Right forelimb (tissue), 1 donor: Measurements from ENCODE around the gene TOM1.
A peak's percentile ranks its signal among the peaks of the same experiment; 100 is the strongest.

ENCODE experiments used
- DNase-seq: peaks from one replicate; pipeline ENCODE4 v3.0.0-alpha.2; 2018

Gene TOM1

DNA sequence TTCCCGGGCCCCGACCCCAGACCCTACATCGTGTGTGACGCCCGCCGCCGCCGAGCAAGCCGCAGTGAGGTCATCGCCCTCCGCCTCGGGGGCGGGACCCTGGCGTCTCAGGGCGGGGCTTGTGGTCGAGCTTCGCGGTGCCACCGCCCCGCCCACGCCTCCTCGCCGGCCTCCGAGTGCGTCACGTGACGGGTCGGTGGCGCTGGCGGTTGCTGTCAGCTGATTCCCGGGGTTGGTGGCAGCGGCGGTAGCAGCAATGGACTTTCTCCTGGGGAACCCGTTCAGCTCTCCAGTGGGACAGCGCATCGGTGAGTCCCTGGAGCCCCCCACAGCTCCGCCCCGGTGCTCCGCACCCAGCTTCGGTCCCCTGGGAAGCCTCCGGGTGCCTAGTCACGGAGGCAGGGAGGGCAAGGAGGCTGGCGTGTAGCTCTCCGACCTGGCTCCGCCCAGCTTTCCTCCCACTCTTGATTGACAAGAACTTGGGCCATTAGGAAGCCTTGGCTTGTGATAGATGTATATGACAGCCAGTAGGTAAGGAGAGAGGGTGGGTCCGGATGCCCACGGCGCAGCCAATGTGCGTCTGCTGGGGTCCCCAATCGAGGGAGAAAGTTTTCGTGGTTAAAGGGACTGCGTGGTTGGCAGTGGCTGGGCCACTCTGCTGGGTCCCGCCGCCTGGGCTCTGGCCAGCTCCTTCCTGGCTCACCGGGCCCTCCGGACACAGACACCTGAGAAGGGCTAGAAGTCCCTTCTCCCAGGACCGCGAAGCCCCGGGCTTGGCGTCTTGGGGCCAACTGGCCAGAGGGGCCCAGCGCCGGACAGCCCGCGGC is at the start of gene TOM1:
Gene TOM1 (plus strand): TSS at position 222 of the 827 bp plus-strand sequence. CDS start 35 bp downstream, at position 257.
- peak; percentile 97 for DNase-seq

GRCh38 chr22:35250156-35250555 is 49.5 kb upstream of the TOM1 start:
- no peak for DNase-seq

GRCh38 chr22:35253946-35254345 is 45.7 kb upstream of the TOM1 start:
- no peak for DNase-seq

- no peak for DNase-seq
Measured at GRCh38 chr22:35257002-35257320, 42.7 kb upstream of the TOM1 start.

DNA sequence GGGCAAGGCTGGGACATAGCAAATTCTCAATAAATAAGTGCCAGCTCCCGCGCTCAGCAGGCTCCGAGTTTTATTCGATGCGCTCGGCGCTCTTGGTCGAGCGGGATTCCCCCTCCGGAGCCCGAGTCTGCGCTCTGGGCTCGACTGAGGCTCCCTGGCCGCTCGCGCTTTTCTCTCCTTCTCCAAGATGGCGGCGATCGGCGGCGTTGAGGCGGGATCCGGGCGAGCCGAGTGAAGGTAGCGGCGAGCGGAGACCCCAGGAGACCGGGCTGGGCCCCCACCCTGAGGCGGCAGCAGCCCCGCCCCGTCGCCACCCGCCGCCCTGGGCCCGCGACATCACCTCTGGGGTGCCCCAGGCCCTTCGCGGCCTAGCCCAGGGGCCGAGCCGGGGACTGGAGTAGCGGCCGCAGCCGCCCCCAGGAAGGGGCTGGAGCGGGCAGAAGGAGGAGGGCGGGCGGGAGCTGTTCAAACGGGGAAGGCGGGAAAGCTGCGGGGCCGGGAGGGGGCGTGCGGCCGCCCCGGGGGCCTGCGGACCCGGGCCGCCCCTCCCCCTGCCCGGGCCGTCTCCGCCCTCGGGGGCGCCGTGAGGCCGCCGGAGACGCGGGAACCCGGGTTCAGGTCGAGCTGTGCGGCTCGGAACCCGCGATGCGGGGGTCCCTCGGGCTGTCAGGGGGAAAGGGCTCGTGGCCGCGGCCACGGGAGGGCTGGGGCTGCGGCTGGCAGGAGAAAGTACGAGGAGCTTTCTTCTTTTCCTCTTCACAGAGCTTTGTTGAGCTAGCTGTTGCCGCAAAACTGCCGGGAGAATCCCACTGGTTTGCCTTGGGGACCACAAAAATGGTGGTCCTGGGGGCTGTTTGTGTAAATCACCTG is 42.1 kb upstream of the TOM1 start, which contains the start of gene HMGXB4:
Gene HMGXB4 (plus strand): TSS at position 173 of the 870 bp plus-strand sequence. CDS start 4,898 bp downstream, outside the sequence.
- DNase-seq: peak; percentile 91

GRCh38 chr22:35258191-35258988 is 41.3 kb upstream of the TOM1 start:
- DNase-seq: no peak

DNA sequence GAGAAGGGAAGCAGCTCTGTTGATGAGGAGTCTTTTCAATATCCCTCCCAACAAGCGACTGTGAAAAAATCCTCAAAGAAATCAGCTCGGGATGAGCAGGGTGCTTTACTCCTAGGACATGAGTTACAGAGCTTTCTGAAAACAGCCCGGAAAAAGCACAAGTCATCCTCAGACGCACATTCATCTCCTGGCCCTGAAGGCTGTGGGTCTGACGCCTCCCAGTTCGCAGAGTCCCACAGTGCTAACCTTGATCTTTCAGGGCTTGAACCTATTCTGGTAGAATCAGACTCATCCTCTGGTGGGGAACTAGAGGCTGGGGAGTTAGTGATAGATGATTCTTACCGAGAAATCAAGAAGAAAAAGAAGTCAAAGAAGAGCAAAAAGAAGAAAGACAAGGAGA is 34.7 kb upstream of the TOM1 start:
- DNase-seq: no peak

- DNase-seq: no peak
Measured at GRCh38 chr22:35266277-35266676, 33.4 kb upstream of the TOM1 start.

DNA sequence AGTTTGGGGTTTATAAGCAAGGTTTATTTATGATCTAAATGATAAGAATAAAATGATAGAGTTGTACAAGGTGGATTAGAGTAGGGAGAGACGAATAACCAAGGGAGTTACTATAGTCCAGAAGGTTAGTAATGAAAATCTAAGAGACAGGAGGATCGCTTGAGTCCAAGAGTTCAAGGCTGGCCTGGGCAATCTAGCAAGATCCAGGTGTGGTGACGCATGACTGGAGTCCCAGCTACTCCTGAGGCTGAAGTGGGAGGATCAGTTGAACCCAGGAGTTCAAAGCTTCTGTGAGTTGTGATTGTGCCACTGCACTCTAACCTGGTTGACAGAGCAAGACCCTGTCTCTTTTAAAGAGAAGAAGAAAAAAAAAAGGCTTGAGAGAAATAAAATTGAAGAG is 30.1 kb upstream of the TOM1 start:
- no peak for DNase-seq

DNA sequence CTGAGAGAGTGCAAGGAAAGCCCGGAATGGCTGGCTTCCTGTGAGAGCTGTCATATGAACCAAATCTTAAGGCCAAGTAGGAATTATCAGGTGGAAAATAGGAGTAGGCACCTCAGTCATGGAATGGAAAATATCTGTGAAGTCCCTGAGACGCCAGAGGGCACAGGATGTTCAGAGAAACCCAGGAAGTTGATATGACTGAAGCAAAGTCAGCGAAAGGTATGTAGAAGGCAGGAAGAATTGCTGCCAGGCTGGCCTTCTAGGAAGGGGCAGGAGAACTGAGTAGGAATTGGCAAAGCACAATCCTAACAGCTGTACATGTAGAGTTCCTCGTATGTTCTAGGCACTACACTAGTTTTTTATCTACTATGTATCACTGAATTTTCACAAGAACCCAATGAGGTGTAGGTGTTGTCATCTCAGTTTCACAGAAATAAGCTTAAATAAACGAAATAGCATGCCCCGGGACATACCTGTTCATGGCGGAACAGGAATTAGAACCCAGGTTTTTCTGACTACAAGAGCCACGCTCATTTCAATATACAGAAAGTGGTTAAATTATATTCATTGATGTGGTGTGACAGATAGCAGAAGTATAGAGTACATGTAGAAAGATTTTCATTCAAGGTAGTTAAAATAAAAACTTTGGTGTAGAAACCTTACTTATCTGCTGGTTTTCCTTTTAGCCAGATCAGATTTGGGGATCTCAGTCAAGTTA is 25.4 kb upstream of the TOM1 start:
- no peak for DNase-seq

DNA sequence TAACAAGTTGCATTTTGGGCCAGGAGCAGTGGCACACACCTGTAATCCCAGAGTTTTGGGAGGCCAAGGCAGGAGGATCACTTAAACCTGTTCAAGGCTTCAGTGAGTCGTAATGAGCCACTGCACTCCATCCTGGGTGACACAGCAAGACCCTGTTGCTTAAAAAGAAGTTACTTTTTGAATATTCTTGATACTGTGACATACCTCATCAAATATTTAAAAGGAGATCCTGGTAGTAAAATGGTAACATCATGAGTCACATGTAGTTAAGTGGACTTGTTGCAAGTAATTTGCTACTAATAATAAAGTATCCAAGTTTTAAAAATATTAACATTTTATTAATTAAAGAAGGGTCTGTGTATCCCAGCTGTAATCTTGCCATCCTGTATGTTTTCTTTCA is 24.1 kb upstream of the TOM1 start:
- no peak for DNase-seq

DNA sequence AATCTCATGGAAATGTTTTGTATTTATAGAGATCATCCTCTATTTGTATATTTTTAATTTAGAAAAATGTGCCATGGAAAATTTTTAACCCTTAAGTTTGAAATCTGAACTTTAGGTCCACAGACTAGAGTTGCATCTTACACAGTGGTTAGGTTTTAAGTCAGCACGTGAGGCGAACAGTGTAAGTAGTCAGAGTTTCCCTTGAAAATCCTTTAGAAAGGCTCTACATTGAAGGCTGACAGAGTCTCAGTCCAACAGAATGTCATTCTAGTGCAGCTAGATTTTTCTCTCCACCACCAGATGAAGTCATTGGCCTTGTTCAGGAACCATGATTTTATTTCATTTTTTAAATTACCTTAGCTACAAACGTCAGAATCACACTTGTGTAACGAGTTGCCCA is 23.7 kb upstream of the TOM1 start:
- DNase-seq: no peak

- DNase-seq: no peak
Measured at GRCh38 chr22:35288116-35288515, 11.6 kb upstream of the TOM1 start.

- DNase-seq: no peak
Measured at GRCh38 chr22:35292786-35293185, 6.9 kb upstream of the TOM1 start.

- DNase-seq: no peak
Measured at GRCh38 chr22:35296051-35296450, 3.6 kb upstream of the TOM1 start.

DNA sequence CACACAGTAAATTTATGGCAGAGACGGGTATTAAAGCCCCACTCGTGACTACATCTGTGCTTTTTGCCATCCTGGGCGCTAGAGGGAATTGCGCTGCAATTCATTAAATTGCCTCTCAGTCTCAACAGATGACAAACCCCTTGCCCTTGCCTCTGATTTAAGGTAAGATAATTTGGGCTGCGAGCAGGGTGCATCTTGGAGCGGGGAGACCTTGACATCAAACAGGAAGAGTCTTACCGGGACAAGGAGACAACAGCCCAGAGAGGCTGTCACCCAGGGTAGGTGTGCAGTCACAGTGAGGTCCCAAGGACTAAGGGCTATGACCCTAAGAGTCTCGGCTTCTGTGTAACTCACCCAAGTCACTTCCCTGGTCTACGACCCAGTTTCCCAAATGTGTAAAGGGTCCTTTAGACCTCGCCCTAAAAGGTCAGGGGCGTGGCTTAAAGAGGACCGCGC is 449 bp upstream of the TOM1 start:
- no peak for DNase-seq

- no peak for DNase-seq
Measured at GRCh38 chr22:35301372-35301874, 1.7 kb downstream of the TOM1 start.

- peak; percentile 36 for DNase-seq
Measured at GRCh38 chr22:35303029-35303624, 3.4 kb downstream of the TOM1 start.

DNA sequence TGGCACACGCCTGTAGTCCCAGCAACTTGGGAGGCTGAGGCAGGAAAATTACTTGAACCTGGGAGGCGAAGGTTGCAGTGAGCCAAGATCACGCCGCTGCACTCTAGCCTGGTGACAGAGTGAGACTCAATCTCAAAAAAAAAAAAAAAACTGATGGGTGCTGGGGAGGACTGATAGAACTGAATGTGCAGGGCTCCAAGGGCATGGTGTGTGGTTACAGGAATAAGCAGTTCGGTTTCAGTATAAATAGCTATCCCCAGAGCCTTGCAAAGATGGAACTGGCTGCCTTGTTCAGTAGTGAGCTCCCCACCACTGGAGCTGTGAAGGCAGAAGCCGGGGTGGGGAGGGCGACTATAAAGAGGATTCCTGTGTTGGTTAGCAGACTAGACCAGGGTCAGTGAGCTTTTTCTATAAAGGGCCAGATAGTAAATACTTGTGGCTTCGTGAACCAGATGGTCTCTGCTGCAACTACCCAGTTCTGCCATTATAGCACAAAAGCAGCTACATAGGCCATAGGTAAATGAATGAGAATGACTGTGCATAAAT is 5.9 kb downstream of the TOM1 start:
- DNase-seq: no peak

DNA sequence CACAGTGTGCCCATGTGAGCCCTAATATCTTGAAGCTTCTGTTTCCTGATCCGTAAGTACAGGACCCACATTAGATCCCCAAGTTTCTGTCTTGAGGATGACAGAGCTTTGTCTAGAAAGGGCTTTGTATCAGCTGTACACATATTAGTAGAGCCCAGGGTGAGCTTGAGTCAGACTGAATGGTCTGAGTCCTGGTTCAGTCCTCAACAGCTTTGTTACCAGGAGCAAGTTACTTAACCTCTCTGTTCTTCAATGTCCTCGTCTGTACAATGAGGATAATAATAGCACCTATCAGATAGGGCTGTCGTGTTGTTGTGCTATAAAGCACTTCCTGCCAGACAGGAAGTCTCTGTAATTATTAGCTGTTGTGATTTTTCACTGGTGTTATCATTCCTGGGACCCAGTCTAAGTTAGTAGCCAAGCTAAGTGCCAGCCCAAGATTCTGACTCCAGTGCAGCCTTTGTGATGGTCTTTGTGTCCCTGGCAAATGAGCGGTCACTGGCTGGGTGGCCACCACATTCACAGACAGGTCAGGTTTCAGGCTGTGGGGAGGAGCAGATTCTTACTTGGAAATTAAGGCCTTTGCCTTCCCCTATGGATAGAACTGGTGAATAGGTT is 6.8 kb downstream of the TOM1 start:
- peak; percentile 48 for DNase-seq

DNA sequence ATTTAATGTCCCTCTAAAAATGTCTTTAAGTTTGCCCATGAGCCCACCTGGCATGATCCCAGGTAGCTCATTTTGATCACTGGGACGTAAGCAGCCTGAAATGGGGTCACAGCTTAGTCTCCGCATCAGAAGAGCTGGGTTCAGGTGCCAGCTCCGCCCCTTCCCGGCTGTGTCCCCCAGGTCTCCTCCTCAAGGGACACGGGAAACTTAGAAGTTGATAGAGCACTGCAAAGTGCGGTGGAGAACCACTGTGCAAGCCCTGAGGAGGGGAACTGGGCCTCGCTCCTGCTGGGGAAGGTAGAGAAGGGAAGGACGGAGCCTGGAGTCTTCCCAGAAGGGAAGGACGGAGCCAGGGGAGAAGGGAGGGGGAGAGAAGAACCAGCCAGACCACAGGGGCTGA is 7.7 kb downstream of the TOM1 start:
- DNase-seq: peak; percentile 33
